ENCODE data around the gene VPS13D.
"Not testable (repeated sequence)": the region's sequence is repeated elsewhere in the genome, so short reads cannot be mapped to it uniquely, and the experiment has no call there.

Gene VPS13D

GRCh38 chr1:12359359-12360133 is 129.7 kb downstream of the VPS13D start:
- in situ Hi-C loops (cut with MboI; ENCODE audit: low sequenced_read_pairs): no loop called here

DNA sequence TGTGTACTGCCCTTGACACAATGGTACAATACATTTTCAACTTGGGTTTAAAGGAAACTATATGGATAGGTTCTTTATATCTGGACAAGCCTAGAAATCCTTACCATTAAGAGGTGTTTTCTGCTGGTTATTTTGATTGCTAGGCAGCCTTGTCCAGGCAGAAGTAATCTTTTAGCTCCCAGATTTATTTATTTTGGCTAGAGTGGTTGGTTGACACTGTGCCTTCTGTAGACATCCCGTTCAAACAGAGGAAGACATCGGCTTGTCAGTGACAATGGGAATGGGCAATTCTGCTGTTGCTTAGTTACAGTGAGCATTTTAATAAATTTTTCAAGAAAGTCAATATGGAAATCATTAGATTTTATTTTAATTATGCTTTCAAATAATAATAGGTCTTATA is 138.8 kb downstream of the VPS13D start:
- in situ Hi-C loops (cut with MboI; ENCODE audit: low sequenced_read_pairs): no loop called here

- in situ Hi-C loops (cut with MboI; ENCODE audit: low sequenced_read_pairs): no loop called here
Measured at GRCh38 chr1:12369258-12369657, 139.4 kb downstream of the VPS13D start.

- in situ Hi-C loops (cut with MboI; ENCODE audit: low sequenced_read_pairs): no loop called here
Measured at GRCh38 chr1:12370333-12370975, 140.6 kb downstream of the VPS13D start.

DNA sequence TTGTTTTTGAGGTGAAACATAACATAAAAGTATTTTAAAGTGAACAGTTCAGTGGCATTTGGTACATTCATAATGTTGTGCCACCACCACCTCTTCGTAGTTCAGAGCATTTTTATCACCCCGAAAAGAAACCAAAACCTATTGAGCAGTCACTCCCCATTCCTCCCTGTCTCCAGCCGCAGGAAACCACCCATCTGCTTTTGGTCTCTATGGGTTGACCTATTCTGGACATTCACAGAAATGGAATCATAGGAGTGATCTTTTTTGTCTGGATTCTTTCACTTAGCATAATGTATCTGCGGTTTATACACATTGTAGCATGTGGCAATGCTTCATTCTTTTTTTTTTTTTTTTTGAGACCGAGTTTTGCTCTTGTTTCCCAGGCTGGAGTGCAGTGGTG is 141.2 kb downstream of the VPS13D start:
- in situ Hi-C loops (cut with MboI; ENCODE audit: low sequenced_read_pairs): no loop called here

- in situ Hi-C loops (cut with MboI; ENCODE audit: low sequenced_read_pairs): no loop called here
Measured at GRCh38 chr1:12372180-12372579, 142.3 kb downstream of the VPS13D start.

- in situ Hi-C loops (cut with MboI; ENCODE audit: low sequenced_read_pairs): no loop called here
Measured at GRCh38 chr1:12372761-12373160, 142.9 kb downstream of the VPS13D start.

DNA sequence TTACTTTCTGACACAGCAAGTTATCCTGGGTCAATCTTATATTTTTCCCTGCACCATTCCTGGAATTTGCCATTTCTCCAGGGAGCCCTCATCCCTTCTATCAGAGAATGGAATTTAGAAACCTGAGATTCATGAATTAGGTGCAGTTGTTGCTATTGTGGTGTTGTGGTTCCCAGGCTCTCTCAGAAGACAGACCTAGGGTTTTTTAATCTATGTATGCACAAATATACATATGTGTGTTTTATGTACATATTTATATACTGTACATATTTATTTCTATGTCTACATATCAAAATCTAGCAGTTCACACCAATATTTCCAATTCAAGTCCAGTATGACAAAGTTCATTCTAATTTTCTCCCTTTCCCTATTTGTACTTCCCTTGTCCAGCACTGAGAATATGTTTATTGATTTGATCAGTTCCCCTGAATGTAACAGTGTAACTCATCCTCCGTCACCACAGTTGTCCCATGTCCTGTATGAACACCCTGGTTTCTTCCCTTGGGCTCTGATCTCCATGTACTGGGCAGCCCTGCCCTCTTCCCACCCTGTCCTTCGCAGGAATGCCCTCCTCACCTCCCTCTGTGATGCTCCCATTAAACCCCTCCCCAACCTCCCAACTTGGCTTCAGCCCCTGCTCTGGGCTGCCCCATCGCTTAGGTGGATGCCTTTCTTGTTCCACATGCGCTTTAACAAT is 145.5 kb downstream of the VPS13D start:
- in situ Hi-C loops (cut with MboI; ENCODE audit: low sequenced_read_pairs): no loop called here

- in situ Hi-C loops (cut with MboI; ENCODE audit: low sequenced_read_pairs): no loop called here
Measured at GRCh38 chr1:12376236-12377045, 146.6 kb downstream of the VPS13D start.

DNA sequence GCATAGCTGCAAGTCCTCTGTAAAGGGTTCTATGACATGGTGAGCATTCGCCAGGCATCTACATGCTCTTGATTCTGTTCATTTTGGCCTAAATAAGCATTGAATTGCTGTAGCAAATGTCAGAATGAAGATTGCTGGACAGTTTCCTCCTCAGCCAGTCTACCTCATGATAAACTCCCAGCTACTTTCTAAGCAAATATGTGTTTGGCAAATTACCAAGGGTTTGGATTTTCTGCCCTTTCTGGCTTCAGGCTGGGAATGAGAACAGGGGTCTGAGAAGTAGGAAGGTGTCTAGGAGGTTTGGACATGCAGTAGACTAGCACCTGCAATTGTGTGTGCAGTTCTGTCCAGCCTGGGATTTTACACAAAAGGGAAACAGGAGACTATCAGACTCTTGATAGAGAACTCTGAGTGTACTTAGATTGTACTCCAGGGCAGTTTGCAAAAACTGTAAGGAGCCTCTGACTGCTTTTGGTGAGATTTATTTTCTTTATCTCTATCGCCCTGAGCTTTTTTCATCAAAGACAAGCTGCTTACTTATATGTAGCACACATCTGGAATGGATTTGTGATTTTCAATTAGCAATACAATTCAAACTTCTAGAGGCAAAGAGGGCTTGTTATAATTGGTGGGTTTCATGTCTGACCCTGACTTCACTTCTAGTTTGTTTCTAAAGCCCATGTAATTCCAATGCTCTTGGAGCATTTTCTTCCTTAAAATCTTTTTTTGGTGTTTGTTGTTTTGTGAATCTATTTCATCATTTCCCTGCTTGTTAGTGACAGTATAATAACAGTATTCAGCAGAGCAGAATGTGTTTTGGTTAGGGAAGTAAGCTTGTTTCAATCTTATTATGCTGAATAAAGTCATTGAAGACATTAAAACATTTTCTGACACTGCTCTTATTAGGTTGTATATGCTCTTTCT is 150.8 kb downstream of the VPS13D start:
- in situ Hi-C loops (cut with MboI; ENCODE audit: low sequenced_read_pairs): no loop called here

- in situ Hi-C loops (cut with MboI; ENCODE audit: low sequenced_read_pairs): no loop called here
Measured at GRCh38 chr1:12383001-12383400, 153.2 kb downstream of the VPS13D start.

- in situ Hi-C loops (cut with MboI; ENCODE audit: low sequenced_read_pairs): no loop called here
Measured at GRCh38 chr1:12383786-12384185, 154.0 kb downstream of the VPS13D start.

DNA sequence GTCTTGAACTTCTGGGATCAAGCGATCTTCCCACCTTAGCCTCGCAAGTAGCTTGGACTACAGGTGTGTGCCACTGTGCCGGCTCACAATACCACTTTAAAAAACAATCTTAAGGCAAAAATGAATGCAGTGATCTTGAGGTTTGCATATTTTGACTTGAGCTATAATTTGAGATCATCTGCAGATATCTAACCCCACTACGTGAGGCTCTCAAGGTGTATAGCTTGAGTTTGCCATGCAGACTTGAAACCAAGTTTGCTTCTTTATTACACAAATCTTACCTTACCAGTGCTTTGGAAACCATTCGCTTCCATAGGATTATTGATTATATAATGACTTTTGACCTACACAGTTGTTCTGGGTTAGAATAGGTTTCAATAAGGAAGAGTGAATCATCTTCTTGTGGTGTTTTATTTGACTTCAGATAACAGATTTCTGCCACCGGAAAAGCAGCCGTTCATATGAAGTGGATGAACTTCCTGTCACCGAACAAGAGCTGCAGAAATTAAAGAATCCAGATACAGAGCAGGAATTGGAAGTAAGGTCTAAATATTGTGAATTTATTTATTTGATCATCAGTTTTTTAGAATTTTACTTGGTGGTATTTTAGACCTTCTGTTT is 155.1 kb downstream of the VPS13D start:
- in situ Hi-C loops (cut with MboI; ENCODE audit: low sequenced_read_pairs): no loop called here

DNA sequence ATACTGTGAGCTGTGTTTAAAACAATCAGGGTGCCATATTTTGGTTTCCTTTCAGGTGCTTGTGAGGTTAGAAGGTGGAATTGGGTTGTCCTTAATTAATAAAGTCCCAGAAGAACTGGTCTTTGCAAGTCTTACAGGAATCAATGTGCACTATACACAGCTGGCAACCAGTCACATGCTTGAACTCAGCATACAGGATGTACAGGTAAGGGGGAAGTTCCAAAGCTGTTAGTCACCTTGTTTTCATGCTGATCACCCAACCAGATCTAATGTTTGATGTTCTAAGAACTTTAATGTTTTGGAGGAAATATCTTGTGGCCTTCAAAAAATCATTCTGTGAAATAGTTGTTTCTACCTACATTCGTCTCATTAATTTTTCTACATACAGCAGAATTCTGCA is 156.3 kb downstream of the VPS13D start:
- in situ Hi-C loops (cut with MboI; ENCODE audit: low sequenced_read_pairs): no loop called here

GRCh38 chr1:12387641-12388040 is 157.8 kb downstream of the VPS13D start:
- in situ Hi-C loops (cut with MboI; ENCODE audit: low sequenced_read_pairs): no loop called here

DNA sequence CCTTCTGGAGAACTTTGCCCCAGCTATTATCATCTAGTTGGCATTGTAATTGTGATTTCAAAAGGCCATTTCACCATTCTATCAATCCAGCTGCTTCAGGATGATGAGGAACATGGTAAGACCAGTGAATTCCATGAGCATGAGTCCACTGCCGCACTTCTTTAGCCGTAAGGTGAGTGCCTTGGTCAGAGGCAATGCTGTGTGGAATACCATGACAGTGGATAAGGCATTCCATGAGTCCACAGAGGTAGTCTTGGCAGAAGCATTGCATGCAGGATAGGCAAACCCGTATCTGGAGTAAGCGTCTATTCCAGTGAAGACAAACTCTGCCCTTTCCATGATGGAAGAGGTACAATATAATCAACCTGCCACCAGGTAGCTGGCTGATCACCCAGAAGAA is 160.5 kb downstream of the VPS13D start:
- in situ Hi-C loops (cut with MboI; ENCODE audit: low sequenced_read_pairs): not testable (repeated sequence)

- in situ Hi-C loops (cut with MboI; ENCODE audit: low sequenced_read_pairs): no loop called here
Measured at GRCh38 chr1:12397462-12398450, 167.9 kb downstream of the VPS13D start.

DNA sequence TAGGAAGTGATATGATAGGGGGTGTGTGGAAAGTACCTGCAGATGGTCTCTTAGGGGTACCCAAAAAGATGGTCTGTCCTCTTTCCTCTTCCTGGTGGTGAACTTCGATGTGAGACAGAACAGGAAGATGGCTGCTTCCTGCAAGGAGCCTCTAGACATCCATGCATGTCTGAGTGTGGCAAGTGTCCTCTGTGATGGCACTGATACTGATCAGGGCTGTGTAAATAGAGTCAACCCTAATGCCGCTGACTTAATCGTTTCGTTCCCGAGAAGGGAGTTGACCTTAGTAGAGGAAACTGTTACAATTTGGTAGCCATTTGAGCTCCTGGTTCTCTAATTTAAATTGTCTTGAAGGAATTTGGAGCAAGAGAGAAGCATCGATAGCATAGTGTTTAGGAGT is 168.6 kb downstream of the VPS13D start:
- in situ Hi-C loops (cut with MboI; ENCODE audit: low sequenced_read_pairs): no loop called here
